ENCODE results near the gene DMRTC2. TPM values are rescaled to one million over a fixed set of nuclear protein-coding genes. Genes with fewer than 3 reads are reported as not detected.
"Not testable (repeated sequence)": the region's sequence is repeated elsewhere in the genome, so short reads cannot be mapped to it uniquely, and the experiment has no call there.

The DMRTC2 gene
- total and polyA plus RNA-seq, 4 donors: 0.03 TPM; not detected in 3

DNA sequence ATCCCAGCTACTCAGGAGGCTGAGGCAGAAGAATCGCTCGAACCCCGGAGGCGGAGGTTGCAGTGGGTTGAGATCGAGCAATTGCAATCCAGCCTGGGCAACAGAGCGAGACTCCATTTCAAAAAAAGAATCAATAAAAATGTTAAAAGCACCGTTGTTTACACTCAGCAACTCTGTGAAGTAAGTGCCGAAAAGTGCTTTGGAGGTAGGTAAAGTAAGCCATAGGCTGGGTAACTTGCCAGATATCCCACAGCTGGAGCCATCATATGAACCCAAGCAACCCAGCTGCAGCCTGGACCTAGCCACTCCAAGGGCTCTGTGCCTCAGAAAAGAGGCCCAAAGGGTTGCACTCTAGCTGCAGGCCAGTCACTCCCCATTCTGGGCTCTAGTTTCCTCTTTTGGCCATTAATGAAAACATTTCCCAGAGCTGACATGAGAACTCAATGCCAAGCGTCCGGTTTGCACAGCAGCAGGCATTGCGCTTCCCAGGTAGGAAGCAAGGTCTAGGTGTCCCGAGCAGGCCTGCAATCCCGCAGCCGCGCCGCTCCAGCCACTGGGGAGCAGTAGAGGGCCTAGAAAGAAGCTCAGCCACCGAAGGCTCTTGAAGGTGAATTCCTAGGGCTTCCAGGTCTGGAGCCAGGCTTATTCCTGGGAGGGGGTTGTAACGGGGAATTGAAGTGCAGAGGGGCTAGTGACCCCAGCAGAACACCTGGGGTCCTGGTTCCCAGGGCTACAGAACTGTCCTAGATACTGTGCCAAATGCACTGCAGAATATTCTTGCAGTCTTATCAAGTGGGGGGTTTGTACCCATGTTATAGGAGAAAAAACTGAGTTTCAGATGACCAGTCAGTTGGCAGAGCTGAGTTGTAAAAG is 28.2 kb downstream of the DMRTC2 start:
- Histone ChIP-seq H3K27ac (ENCODE audit: low read depth in 1 of 2, low read length in 1 of 2) (peak overlapping the region in 1 of 2 donors; percentile 12), H3K4me3 (no peak overlapping the region)
- DNase-seq: peak; percentile 58 to 76 (median 67)

DNA sequence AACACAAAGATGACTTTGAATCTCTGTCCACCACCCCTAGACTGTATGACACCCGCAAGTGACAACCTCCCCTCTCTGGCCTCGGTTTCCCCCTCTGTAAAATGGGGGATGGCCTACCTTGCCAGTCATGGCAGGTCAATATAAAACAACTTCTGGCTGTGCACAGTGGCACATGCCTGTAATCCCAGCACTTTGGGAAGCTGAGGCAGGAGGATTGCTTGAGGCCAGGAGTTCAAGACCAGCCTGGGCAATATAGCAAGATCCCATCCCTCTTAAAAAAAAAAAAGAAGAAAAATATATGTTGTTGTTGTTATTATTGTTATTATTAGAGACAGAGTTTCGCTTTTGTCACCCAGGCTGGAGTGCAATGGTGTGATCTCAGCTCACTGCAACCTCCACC is 31.1 kb downstream of the DMRTC2 start:
- not testable (repeated sequence) for H3K36me3 ChIP-seq (ENCODE audit: control insufficient read depth in 4 of 4, insufficient read depth in 4 of 4, low read length in 4 of 4); ATAC-seq (ENCODE audit: insufficient read depth, low FRiP score); H3K9me3 ChIP-seq (ENCODE audit: control insufficient read depth in 4 of 4, insufficient read depth in 3 of 4, low read length in 3 of 4); H3K4me3 ChIP-seq; H3K9ac ChIP-seq (ENCODE audit: insufficient read depth in 1 of 2, low read length in 2 of 2); H3K27me3 ChIP-seq (ENCODE audit: control insufficient read depth in 3 of 3, insufficient read depth in 3 of 3, low read length in 2 of 3); DNase-seq; H3K4me1 ChIP-seq (ENCODE audit: control insufficient read depth in 5 of 5, insufficient read depth in 5 of 5, low read length in 5 of 5)
- peak overlapping the region in 1 of 2 donors; percentile 25 for H3K27ac ChIP-seq (ENCODE audit: low read depth in 1 of 2, low read length in 1 of 2)
- WGBS, 2 donors: 82 to 83% methylated on average over 3 of the region's 3 CpGs

More for the DNA sequence above, 28.2 kb downstream of the DMRTC2 start:
- Histone ChIP-seq H3K36me3 (ENCODE audit: control insufficient read depth in 4 of 4, insufficient read depth in 4 of 4, low read length in 4 of 4) (peaks cover 4 to 33% (median 13%) of the 10 kb centered on the region in 4 donors), H3K27me3 (ENCODE audit: control insufficient read depth in 3 of 3, insufficient read depth in 3 of 3, low read length in 2 of 3) (peaks cover 0 to under 1% (median 0%) of the 10 kb centered on the region in 3 donors), H3K4me1 (ENCODE audit: control insufficient read depth in 5 of 5, insufficient read depth in 5 of 5, low read length in 5 of 5) (no peaks in the 10 kb centered on the region), H3K9ac (ENCODE audit: insufficient read depth in 1 of 2, low read length in 2 of 2) (no peak overlapping the region), H3K9me3 (ENCODE audit: control insufficient read depth in 4 of 4, insufficient read depth in 3 of 4, low read length in 3 of 4) (no peaks in the 10 kb centered on the region)
- ATAC-seq (ENCODE audit: insufficient read depth, low FRiP score): peak; percentile 43
- 45 to 50% methylated on average over 18 of the region's 18 CpGs for WGBS, 2 donors
- peak; percentile 52 for TF ChIP-seq CTCF (IDR thresholded peaks at IDR 0.05; ENCODE audit: control extremely low read depth, extremely low read depth)

GRCh38 chr19:41876847-41877832 is 32.3 kb downstream of the DMRTC2 start, which contains the start of gene CD79A:
TSS of gene CD79A (plus strand) at chr19:41877279. CDS start at chr19:41877305, 26 bp downstream.
- ATAC-seq (ENCODE audit: insufficient read depth, low FRiP score): no peak
- no peak within 1 kb of the TSS for H3K4me3 ChIP-seq
- H3K9me3 ChIP-seq (ENCODE audit: control insufficient read depth in 4 of 4, insufficient read depth in 3 of 4, low read length in 3 of 4): no peaks in the 10 kb centered on the region
- H3K9ac ChIP-seq (ENCODE audit: insufficient read depth in 1 of 2, low read length in 2 of 2): no peak within 1 kb of the TSS
- H3K4me1 ChIP-seq (ENCODE audit: control insufficient read depth in 5 of 5, insufficient read depth in 5 of 5, low read length in 5 of 5): no peaks in the 10 kb centered on the region
- 24 to 59% methylated on average over 9 of the region's 9 CpGs for WGBS, 2 donors
- peak within 1 kb of the TSS in 1 of 2 donors; percentile 26 for H3K27ac ChIP-seq (ENCODE audit: low read depth in 1 of 2, low read length in 1 of 2)
- DNase-seq: no peak
- TF ChIP-seq CTCF (IDR thresholded peaks at IDR 0.05; ENCODE audit: control extremely low read depth, extremely low read depth): no peak
- peaks cover 0 to 3% (median 0%) of the 10 kb centered on the region in 3 donors for H3K27me3 ChIP-seq (ENCODE audit: control insufficient read depth in 3 of 3, insufficient read depth in 3 of 3, low read length in 2 of 3)
- H3K36me3 ChIP-seq (ENCODE audit: control insufficient read depth in 4 of 4, insufficient read depth in 4 of 4, low read length in 4 of 4): no peaks in the 10 kb centered on the region
